ENCODE data around the gene SIPA1L3.

SIPA1L3 gene

DNA sequence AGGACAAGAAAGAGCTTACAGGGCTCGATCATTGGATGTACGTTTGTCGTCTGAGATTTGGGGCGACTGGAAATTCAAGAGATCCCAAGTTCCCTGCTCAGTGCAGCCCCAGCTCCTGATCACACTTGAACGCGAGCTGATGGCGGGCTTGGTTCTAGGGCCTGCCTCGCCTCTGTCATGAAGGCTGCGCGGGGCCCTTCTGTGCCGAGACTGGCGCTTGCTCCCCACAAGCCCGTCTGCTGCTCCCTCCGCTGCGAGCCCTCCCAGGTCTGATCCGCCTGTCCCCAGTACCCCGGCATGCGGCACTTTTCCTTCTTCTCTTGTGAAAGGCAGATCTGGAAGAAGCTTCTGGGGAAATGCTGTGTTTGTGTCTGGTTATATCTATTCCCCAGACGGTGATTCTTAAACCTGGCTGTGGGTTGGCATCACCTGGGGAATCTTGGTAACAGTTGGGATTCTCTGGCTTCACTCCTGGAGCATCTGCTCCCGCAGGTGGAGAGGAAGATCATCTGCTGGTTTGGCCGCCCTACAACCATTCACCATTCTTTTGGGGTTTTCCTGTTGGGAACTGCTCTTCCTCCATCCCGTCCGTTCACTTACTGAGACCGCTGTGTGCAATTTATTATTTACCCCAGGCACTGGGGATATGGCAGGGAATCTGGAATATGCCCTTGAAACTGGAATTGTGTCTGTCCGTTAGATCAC lies 43.6 kb downstream of the SIPA1L3 start:
- no peak for DNase-seq

DNA sequence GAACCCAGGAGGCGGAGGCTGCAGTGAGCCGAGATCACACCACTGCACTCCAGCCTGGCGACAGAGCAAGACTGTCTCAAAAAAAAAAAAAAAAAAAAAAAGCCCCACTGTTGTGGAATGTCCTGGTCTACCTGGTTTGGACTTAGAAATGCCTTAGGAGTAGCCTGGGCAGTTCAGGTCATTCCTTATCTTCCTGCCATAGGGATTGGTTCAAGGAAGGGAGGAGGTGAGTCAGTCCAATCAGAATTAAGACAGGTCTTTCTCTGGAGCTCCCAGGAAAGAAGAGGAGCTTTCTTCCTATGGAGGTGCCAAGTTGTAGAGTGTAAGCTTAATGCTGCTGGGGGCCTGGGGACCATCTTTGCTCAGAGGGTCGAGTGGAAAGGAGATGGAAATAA lies 44.8 kb downstream of the SIPA1L3 start:
- no peak for DNase-seq

DNA sequence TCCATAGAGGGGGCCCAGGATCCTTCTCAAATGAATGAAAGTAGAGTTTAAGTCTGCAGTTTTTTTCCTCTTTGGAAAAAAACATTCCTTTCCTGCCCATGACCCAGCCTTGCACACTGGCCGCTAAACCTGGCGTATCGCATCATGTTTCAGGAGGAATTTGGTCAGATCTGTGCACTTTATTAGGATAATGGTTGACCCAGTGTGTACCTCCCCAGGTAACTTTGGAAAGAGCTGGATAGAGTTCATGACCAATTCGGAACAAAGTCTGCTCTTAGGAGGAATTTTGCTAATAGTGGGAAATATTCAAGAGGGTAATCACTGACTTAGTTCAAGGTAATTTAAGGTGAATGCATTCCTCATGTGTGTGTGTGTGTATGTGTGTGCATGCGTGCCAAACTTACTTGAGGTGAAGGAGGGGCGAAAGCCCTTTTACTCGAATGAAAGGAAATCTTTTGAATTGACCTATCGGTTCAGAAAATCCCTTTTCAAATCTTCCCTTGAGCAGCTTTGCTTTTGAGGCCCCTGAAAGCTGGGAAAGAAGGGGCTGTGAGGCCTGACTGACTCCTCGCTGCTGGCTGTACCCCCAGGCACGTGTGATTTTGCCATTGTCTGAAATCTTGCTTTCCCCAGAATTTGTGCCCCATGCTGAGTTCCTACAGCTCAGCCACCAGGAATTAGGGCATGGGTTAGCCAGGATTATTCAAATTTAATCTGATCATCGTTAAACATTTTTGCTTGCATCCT lies 46.3 kb downstream of the SIPA1L3 start:
- DNase-seq, result no peak

DNA sequence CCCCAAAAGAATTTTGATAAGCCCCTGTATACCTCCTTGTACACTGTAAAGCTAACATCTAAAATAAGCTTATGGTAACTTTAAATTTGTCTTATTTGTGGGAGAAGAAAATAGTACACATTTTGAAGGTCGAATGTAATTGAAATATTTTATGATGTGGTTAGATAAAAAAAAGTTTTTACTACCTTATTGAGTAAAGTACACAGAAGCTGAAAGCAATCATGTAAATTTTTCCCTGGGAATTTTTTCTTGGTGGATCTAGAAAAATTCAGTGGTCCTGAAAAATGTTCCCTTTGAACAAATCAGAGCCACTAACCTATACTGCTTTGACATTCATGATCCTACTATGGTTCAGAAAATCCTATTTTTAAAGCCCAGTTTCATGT lies 46.9 kb downstream of the SIPA1L3 start:
- no peak for DNase-seq

DNA sequence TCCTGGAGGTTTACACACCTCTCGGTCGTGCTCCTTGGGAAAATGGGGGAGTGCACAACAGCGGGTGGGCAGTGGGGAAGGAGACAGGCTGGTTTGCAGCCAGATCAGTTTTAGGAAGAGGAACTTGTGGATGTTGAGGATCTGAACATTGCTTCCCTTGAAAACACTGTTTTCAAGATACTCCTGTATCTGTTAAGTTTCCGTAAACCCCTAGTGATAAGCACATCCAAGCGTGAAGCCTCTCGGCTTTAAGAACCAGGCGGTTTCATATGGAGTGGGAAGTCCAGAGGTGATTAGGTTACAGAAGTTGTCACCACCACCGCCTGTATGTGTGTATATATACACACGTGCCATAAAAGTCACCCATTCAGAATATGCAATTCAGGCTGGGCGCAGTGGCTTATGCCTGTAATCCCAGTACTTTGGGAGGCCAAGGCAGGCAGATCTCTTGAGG lies 47.4 kb downstream of the SIPA1L3 start:
- no peak for DNase-seq

DNA sequence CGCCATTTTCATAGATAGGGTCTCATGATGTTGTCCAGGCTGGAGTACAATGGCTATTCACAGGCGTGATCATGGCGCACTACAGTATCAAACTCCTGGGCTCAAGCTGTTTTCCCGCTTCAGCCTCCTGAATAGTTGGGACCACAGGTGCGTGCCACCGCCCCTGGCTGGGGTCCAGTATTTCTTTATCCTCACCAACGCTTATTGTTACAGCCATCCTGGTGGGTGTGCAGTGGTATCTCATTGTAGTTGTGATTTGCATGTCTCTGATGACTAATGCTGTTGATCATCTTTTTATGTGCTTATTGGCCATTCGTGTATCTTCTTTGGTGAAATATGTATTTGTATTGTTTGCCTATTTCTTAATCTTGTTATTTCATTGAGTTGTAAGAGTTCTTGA lies 49.0 kb downstream of the SIPA1L3 start:
- no peak for DNase-seq

DNA sequence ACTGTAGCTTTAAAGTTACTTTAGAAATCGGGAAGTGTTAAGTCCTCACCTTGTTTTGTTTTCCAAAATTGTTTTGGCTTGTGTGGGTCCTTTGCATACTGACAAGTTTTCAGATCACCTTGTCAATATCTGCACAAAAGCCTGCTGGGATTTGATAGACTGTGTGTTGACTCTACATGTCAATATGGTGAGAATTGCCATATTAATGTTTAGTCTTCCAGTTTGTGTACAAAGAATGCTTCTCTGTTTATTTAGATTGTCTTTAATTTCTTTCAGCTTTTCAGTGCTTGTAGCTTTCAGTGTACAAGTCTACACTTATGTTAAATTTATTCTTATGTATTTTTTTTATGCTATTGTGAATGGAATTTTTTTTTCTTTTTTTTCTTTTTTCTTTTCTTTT lies 50.2 kb downstream of the SIPA1L3 start:
- DNase-seq, result no peak

DNA sequence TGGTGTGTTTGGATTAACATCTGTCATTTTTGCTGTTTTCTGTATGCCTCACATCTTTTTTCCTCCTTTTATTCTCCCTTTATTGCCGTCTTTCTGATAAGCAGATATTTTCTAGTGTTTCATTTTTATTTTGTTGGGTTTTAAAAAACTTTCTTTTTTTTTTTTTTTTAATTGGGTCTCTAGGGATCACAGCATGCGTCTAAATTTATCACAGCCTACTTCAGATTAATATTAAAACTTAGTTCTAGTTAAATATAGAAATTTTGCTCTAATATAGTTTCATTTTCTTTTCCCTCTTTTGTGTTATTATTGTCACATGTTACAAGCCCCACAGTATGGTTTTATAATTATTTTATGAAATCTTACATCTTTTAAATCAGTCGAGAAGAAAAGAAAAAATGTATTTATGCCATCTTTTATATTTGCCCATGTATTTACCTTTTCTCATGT lies 52.7 kb downstream of the SIPA1L3 start:
- DNase-seq, result no peak

DNA sequence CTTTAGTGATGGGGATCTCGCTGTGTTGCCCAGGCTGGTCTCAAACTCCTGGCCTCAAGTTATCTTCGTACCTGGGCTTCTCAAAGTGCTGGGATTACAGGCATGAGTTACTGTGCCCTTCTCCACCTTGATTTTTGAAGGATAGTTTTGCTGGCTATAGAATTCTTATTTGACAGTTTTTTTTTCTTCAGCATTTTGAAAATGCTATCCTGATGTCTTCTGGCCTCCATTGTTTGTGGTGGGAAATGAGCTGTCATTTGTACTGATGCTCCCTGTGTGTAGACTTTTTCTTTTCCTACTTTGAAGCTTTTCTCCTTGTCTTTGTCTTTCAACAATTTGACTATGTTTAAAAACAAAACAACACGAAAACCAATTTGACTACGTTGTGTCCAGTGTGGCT lies 54.2 kb downstream of the SIPA1L3 start:
- DNase-seq, result no peak

DNA sequence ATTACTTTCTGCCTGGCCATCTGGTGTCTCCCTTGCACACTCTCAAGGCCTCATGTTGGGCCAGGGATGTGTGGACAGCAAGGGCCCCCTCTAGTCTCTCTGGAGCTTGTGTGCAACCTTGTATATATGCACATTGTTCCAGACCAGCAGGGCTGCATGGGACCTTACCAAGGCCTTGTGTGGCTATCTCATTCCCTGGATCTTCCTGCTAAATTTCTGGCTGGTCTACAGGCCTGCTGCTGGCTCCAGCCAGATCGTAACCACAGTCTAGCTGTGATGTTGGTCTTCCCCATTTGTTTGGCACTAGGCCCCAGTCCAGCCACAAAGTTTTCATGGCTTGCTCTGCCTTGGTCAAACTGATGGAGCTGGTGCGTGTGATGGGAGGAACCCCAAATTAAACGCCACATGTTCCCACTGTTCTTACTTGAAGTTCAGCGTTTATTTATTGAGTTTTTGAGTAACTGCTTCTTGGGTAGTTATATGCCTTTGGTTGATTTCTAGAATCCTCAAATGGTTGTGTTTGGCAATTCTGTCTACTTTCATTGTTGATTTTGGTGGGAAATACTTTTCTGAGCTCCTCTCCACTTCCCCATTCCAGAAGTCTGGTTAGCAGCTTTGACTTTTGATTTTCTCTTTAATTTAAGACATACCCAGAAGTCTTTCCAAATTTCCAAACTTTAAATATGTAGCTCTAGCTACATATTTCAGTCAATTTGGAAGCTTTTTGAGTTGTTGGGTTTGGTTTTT lies 56.4 kb downstream of the SIPA1L3 start:
- DNase-seq, result no peak

DNA sequence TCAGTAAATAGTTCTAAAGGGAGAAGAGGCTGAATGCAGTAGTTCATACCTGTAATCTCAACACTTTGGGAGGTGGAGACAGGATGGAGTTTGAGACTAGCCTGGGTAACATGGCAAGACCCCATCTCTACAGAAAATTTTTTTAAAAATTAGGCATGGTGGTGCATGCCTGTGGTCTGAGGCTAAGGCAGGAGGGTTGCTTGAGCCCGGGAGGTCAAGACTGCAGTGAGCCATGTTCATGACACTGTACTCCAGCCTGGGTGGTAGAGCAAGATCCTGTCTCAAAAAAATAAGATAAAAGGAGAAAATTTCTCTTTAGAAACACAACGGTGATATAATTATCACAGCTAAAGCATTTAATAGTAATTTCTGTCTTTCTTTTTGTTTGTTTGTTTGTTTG lies 57.1 kb downstream of the SIPA1L3 start:
- DNase-seq, result no peak

DNA sequence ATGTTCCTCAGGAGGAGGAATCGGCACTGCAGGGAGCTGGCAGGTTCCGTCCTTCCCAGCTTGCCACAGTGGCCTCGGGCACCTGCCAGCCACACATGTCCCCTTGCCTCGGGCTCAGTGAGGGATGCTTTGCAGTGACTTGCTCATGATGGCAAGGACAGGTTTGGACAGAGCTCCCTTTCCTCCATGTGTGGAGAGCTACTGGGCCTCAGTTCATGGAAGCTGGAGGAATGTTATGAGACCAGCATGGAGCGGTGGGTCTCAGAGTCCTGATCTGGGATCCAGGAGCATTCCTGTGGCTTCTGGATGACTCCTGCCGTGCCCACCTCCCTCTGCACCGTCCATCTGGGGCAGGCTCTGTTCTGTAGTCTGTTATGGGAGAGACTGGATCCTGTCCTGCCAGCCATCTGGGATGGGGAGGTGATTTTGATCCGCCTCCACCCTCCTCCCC lies 59.2 kb downstream of the SIPA1L3 start:
- DNase-seq, result no peak

DNA sequence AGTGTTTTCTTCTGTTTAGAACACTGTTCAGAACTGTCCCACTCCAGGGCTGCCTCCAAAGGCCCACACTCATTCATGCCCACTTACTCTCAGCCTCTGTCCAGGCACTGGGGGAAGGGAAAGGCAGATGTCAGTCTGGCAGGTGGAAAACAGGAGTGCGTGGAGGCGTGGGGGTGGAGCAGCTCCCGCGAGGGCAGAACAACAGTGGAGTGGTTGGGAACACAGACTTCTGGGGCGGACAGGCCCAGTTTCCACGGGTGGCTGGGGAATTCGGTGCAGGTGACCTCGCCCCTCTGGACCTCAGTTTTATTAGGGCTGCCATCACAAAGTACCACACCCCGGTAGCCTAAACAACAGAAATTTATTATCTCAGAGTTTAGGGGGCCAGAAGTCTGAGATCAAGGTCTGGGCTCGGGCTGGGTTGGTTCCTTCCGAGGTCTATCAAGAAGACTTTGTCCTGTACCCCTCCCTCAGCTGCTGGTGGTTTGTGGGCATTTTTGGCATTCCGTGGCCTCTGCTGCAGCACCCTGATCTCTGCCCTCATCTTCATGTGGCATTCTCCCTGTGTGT lies 59.7 kb downstream of the SIPA1L3 start:
- DNase-seq, result no peak

DNA sequence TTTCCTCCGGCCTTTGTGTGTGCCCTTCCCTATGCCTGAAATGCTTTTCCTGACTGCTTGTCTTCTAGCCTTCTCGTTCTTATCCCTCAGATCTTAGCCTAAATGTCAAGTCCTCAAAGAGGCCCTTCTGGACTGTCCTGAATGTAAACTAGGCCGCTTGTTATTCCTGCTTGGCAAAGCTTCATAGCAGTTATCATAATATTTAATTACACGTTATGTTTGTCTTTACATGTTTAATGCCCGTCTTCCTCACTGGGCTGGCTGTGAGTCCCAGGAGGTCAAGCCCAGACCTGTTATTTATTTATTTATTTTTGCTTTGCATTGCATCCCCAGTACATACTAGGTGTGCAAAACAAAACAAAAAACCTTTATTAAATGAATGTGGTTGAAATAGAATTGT lies 62.7 kb downstream of the SIPA1L3 start:
- no peak for DNase-seq

DNA sequence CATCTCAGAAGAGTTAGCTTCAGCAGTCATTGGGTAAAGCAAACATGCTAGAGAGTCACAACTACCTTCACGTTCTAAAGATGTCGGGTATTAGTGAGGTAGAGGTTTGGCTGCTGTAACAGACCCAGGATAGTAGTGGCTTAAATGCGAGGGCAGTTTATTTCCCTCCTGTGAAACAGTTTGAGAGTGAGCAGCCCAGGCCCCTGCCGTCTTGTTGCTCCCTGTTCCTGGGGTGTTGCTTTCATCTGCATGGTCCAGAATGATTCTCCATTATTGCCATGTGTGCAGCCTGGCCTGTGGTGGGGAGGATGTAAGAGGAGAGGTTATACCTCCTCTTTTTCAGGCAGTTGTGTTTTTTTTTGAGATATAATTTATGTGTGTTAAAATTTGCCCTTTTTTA lies 63.7 kb downstream of the SIPA1L3 start:
- DNase-seq, result no peak

DNA sequence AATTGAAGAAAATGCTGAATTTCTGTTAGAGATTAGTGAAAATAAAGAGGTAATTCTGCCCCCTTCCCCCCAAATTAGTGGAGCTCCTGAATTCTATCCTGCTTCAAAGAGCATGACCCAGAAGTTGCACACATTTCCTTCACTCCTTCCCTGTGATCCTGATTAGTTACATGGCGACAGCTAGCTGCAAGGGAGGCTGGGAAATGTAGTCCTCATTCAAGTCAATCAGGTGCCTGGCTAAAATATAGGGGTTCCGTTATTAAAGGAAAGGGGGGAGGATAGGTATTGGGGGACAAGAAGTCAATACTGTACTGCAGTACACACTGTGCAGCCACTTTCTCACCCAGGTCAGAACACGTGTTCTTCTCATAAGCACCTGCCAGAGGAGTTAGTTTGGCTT lies 65.8 kb downstream of the SIPA1L3 start:
- DNase-seq, result no peak

DNA sequence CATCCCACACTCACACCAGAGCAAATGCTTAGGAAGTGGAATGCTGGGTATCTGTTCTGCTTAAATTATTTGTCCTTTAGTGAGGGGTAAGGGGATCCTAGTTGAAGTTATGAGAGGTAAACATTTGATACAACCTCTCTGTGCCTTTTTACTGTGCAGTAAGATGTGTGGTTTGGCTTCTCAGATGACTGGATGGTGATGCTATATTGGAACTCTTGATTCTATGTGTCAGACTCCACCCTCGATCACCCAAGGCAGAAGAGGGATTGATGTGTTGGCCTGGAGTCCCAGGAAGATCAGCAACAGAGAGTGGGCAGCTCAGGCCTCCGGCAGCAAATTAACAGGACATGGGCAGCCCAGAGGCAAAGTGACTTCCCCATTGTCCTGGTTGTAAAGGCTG lies 66.7 kb downstream of the SIPA1L3 start:
- DNase-seq, result no peak

DNA sequence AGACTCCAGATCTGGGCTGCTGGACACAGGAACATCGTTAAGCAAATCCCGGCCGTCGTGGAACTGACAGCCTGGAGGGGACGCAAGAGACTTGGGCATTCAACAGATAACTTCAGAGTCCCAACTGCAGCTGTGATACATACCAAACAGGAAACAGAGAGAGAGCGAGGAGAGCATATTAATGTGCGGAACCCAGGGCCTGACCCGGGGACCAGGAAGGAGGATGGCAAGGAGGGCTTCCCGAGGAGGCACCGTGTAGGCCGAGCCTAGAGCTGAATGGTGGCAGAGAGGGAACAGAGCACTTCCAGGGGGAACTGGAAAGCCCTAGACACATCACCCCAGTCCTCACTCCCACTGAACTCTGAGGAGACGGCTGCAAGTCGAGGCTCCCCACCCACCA lies 68.1 kb downstream of the SIPA1L3 start:
- no peak for DNase-seq

DNA sequence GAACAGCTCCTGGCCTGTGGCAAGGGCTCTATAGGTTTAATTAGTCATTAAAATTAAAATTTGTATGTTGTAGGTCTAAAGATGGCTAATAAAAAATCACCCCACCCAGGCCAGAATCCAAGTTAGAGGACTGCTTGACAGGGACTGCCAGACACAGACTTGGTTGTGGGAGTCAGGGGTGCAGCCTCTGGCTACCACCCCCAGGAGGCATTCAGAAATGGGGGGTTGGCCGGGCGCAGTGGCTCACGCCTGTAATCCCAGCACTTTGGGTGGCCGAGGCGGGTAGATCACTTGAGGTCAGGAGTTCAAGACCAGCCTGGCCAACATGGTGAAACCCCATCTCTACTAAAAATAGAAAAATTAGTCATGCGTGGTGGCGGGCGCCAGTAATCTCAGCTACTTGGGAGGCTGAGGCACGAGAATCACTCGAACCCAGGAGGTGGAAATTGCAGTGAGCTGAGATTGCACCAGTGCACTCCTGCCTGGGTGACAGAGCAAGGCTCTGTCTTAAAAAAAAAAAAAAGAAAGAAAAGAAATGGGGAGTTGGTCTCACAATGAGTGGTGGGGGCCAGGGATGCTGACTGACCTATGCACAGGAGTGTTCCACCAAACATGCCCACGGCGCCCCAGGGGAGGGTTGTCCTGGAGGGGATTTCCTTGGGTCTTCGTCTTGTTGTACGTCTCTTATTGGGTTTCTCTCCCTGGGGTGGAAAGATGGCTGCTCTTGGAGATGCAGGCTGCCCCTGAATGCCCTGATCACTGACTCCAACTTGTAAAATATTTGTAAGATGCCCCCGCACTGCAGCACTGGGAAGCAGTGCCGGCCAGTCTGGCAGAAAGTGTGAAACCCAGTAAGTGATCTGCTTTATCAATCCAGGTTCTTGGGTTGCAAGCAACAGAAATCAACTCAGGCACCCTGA lies 68.8 kb downstream of the SIPA1L3 start:
- DNase-seq, result no peak

DNA sequence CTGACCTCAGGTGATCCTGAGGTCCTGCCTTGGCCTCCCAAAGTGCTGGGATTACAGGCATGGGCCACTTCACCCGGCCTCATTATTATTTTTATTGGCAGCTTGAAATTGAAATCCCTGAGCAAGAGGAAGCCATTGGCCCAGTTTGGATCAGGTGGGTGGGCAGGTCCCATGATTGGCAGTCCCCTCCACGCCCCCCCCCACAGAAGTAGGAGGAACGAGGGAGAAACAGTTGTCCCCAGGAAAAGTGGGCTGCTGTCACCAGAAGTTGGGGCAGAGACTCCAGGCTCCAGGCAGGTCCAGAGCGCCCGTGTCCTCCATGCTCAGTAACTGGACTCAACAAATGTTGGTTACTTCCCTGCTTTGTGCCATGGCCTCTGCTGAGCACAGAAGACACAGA lies 70.4 kb downstream of the SIPA1L3 start:
- DNase-seq, result no peak

DNA sequence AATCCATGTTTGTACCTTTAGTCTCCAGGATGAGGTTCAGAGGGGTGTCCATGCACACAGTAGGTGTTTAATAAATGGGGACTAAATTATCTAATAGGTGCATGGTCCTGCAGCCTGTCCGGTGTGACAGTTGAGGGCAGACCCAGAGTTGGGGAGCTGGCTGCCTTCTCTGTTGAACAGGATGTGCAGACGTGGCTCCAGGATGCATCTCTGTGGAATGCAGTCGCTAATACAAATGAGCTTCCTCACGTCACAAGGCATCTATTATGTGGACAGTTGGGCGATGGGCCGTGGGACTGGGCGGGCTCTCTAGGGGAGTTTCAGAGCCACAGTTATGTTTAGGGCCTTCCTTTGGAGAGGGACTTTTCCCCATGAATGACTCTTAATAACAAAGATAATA lies 71.0 kb downstream of the SIPA1L3 start:
- no peak for DNase-seq

DNA sequence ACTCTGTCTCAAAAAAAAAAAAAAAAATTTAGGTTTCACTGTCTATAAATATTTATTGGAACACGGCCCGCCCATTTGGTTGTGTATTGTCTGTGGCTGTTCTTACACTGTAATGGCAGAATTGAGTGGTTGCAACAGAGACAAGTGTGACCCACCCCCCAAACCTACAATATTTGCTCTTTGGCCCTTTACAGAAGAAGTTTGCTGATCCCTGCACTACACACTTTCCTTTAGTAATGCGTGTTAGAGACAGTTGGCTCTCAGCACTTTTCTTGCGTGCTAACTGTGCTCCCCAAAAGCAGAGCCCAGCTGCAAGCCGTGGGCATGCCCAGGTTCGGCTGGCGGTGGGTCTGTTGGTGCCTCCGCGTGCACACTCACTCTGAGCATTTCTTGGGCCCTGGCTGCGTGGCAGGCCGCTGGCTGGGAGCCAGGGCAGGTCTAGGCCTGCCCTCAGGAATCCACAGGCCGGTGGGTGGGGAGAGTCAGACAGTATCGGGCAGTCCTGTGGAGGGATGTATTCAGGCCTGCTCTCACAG lies 72.6 kb downstream of the SIPA1L3 start:
- DNase-seq, result no peak

Data from hematopoietic multipotent progenitor cell treated with erythropoietin and hydrocortisone succinate and interleukin-3 and kit ligand, for 8 days (in vitro differentiated cells).